Uterus (tissue), 2 donors: ENCODE results near the gene RO60.

Experiments
- CTCF ChIP-seq, 4 experiments: fragments of 200-600 bp in 2 of 4; fragments of 450-650 bp in 2 of 4; sonication (generic) in 2 of 4; IDR thresholded peaks; one replicate each; pipeline ENCODE4 v1.5.1; 2016 to 2019; ENCODE audit warnings: antibody characterized with exemption in 4 of 4, mild to moderate bottlenecking in 2 of 4, moderate library complexity in 1 of 4
- POLR2A ChIP-seq, 2 donors: fragments of 450-650 bp; IDR thresholded peaks; one replicate each; pipeline ENCODE4 v1.6.1; 2016; ENCODE audit warnings: antibody characterized with exemption in 2 of 2, mild to moderate bottlenecking in 1 of 2, moderate library complexity in 1 of 2

DNA sequence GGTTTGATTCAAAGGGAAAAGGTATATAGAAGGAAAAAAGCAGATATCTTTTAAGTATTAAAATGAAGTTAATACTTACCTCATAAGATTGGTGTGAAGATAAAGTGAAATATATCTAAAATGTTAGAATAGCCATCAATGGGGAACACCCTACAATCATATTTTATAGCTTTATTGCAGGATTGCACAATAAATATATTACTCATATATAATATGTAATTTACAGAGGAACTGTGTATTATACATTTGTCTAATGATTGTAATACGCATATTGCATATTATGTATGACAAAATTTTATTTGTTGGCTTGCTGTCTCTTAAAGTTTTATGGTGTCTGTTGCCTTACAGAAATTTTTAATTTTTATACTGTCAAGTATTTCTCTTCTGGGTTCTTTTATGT is 48.0 kb upstream of the RO60 start:
- TF ChIP-seq CTCF (IDR thresholded peaks at IDR 0.05): no peak
- TF ChIP-seq POLR2A (IDR thresholded peaks at IDR 0.05): no peak
